Measurements from ENCODE around the gene DYNC1LI1. TPM values are rescaled to one million over a fixed set of nuclear protein-coding genes. Genes with fewer than 3 reads are reported as not detected.

DYNC1LI1 gene
- total and polyA plus RNA-seq, 2 donors (not counting 1 experiment from before 2014, with no cell fraction given) = 15.0 to 38.8 TPM

DNA sequence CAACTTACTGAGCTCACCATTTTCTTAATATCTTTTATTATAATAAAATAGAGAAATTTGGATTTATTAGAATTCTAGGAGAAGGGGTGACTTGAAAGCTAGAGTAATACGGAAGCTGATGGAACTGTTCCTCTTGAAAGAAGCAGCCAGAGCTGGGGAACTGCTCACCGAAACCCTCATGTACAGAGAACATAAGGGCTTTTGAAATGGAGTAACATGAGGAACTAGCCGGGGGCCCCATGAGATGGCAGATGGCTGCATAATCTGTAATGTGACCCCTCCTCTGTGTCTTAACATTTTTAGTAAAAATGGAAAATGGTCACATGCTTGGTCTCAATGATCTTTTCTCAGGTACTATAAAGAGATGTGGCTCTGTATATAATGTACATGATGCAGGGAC is 15.7 kb upstream of the DYNC1LI1 start:
- Histone ChIP-seq H3K4me3 (ENCODE audit: control extremely low read depth in 1 of 5, extremely low read depth in 1 of 5, insufficient read depth in 1 of 5, low read depth in 2 of 5, low read length in 4 of 5) (no peak overlapping the region), H3K4me2 (replicated peaks; ENCODE audit: low read depth, low read length, poor library complexity, severe bottlenecking) (no peak overlapping the region), H3K27me3 (replicated peaks in 1 of 4; ENCODE audit: control extremely low read depth in 1 of 4, control insufficient read depth in 3 of 4, insufficient read depth in 4 of 4, low read length in 3 of 4) (no peaks in the 10 kb centered on the region), H3K79me2 (ENCODE audit: control insufficient read depth, insufficient read depth, low read length) (no peaks in the 10 kb centered on the region), H4K20me1 (ENCODE audit: control insufficient read depth, insufficient read depth, low read length, poor library complexity, severe bottlenecking) (no peaks in the 10 kb centered on the region), H3K9ac (ENCODE audit: low read length) (no peak overlapping the region), H3K9me3 (ENCODE audit: control extremely low read depth in 1 of 3, control insufficient read depth in 2 of 3, insufficient read depth in 1 of 3, low read length in 2 of 3) (no peaks in the 10 kb centered on the region), H3K4me1 (ENCODE audit: control insufficient read depth in 2 of 2, insufficient read depth in 2 of 2, low read length in 2 of 2) (no peaks in the 10 kb centered on the region), H2AFZ (ENCODE audit: insufficient read depth, low read depth, low read length, poor library complexity, severe bottlenecking) (no peak overlapping the region), H3K36me3 (replicated peaks in 1 of 2; ENCODE audit: control extremely low read depth in 1 of 2, control insufficient read depth in 1 of 2, extremely low read depth in 1 of 2, insufficient read depth in 2 of 2, low read length in 1 of 2) (no peaks in the 10 kb centered on the region), H3K27ac (ENCODE audit: low read length in 2 of 2) (no peak overlapping the region)
- ATAC-seq (ENCODE audit: low read depth) = no peak
- no peak for DNase-seq
- H3K4me3 Mint-ChIP-seq = no peak overlapping the region
- TF ChIP-seq, protein P1, sequence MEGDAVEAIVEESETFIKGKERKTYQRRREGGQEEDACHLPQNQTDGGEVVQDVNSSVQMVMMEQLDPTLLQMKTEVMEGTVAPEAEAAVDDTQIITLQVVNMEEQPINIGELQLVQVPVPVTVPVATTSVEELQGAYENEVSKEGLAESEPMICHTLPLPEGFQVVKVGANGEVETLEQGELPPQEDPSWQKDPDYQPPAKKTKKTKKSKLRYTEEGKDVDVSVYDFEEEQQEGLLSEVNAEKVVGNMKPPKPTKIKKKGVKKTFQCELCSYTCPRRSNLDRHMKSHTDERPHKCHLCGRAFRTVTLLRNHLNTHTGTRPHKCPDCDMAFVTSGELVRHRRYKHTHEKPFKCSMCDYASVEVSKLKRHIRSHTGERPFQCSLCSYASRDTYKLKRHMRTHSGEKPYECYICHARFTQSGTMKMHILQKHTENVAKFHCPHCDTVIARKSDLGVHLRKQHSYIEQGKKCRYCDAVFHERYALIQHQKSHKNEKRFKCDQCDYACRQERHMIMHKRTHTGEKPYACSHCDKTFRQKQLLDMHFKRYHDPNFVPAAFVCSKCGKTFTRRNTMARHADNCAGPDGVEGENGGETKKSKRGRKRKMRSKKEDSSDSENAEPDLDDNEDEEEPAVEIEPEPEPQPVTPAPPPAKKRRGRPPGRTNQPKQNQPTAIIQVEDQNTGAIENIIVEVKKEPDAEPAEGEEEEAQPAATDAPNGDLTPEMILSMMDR (IDR thresholded peaks at IDR 0.05) = no peak
- TF ChIP-seq EZH2 (IDR thresholded peaks at IDR 0.05; ENCODE audit: borderline replicate concordance, insufficient read depth, low read depth, low read length, poor library complexity, severe bottlenecking) = no peak
- H3K27me3 Mint-ChIP-seq = peaks cover 5% of the 10 kb centered on the region
- intact Hi-C loops (cut with micrococcal nuclease) = no loop called here
- no peaks in the 10 kb centered on the region for H3K4me1 Mint-ChIP-seq
- ChIA-PET POLR2A (no interaction called here), CTCF (no interaction called here)
- no peak overlapping the region for H3K27ac Mint-ChIP-seq
- no peaks in the 10 kb centered on the region for H3K9me3 Mint-ChIP-seq (ENCODE audit: insufficient read depth)
- WGBS (ENCODE audit: insufficient coverage) = 100% methylated on average over 3 of the region's 3 CpGs

DNA sequence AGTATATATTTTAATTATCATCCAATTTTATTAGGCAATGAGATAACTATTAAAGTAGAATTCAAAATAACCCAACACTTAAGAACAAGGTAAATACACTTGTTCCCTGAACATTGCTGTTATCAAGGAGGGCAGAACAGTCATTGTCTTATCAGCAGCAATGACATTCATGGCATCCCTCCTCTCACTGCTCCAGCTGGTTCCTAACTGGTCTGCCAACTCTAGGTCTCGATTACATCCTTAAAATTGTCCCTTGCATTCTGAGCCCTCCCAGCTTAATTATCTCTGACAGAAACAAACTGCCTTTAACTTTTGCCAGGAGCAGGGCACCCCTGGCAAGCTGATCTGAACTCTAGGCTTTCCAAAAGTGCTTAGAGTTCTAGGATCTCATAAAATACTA is 14.0 kb upstream of the DYNC1LI1 start:
- no peak for ATAC-seq (ENCODE audit: low read depth)
- no peaks in the 10 kb centered on the region for H3K27me3 ChIP-seq (replicated peaks in 1 of 4; ENCODE audit: control extremely low read depth in 1 of 4, control insufficient read depth in 3 of 4, insufficient read depth in 4 of 4, low read length in 3 of 4)
- CTCF ChIA-PET = interaction anchor here (1.3 kb wide), 1 partner anchor 75 kb away, joined by 4 read pairs; no protein-coding TSS in a partner anchor

More for the DNA sequence above, 14.0 kb upstream of the DYNC1LI1 start:
- Mint-ChIP-seq H3K4me3 (no peak overlapping the region), H3K4me1 (no peaks in the 10 kb centered on the region), H3K27me3 (no peaks in the 10 kb centered on the region), H3K9me3 (ENCODE audit: insufficient read depth) (no peaks in the 10 kb centered on the region), H3K27ac (no peak overlapping the region)
- H4K20me1 ChIP-seq (ENCODE audit: control insufficient read depth, insufficient read depth, low read length, poor library complexity, severe bottlenecking) = no peaks in the 10 kb centered on the region
- intact Hi-C loops (cut with micrococcal nuclease) = no loop called here
- POLR2A ChIA-PET = no interaction called here
- no peak overlapping the region for H3K4me3 ChIP-seq (ENCODE audit: control extremely low read depth in 1 of 5, extremely low read depth in 1 of 5, insufficient read depth in 1 of 5, low read depth in 2 of 5, low read length in 4 of 5)
- no peaks in the 10 kb centered on the region for H3K36me3 ChIP-seq (replicated peaks in 1 of 2; ENCODE audit: control extremely low read depth in 1 of 2, control insufficient read depth in 1 of 2, extremely low read depth in 1 of 2, insufficient read depth in 2 of 2, low read length in 1 of 2)
- no peak overlapping the region for H3K4me2 ChIP-seq (replicated peaks; ENCODE audit: low read depth, low read length, poor library complexity, severe bottlenecking)
- TF ChIP-seq EZH2 (IDR thresholded peaks at IDR 0.05; ENCODE audit: borderline replicate concordance, insufficient read depth, low read depth, low read length, poor library complexity, severe bottlenecking) = no peak
- no peaks in the 10 kb centered on the region for H3K4me1 ChIP-seq (ENCODE audit: control insufficient read depth in 2 of 2, insufficient read depth in 2 of 2, low read length in 2 of 2)
- 86% methylated on average over 1 of the region's 1 CpG for WGBS (ENCODE audit: insufficient coverage)
- no peak overlapping the region for H3K9ac ChIP-seq (ENCODE audit: low read length)
- H2AFZ ChIP-seq (ENCODE audit: insufficient read depth, low read depth, low read length, poor library complexity, severe bottlenecking) = no peak overlapping the region
- no peaks in the 10 kb centered on the region for H3K9me3 ChIP-seq (ENCODE audit: control extremely low read depth in 1 of 3, control insufficient read depth in 2 of 3, insufficient read depth in 1 of 3, low read length in 2 of 3)
- H3K27ac ChIP-seq (ENCODE audit: low read length in 2 of 2) = no peak overlapping the region
- no peak for DNase-seq
- H3K79me2 ChIP-seq (ENCODE audit: control insufficient read depth, insufficient read depth, low read length) = no peaks in the 10 kb centered on the region

Data from B cell (primary cell).